ENCODE measurements around the gene SBK3.

- TF ChIP-seq, protein P1, sequence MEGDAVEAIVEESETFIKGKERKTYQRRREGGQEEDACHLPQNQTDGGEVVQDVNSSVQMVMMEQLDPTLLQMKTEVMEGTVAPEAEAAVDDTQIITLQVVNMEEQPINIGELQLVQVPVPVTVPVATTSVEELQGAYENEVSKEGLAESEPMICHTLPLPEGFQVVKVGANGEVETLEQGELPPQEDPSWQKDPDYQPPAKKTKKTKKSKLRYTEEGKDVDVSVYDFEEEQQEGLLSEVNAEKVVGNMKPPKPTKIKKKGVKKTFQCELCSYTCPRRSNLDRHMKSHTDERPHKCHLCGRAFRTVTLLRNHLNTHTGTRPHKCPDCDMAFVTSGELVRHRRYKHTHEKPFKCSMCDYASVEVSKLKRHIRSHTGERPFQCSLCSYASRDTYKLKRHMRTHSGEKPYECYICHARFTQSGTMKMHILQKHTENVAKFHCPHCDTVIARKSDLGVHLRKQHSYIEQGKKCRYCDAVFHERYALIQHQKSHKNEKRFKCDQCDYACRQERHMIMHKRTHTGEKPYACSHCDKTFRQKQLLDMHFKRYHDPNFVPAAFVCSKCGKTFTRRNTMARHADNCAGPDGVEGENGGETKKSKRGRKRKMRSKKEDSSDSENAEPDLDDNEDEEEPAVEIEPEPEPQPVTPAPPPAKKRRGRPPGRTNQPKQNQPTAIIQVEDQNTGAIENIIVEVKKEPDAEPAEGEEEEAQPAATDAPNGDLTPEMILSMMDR (IDR thresholded peaks at IDR 0.05), result no peak
- no peak for TF ChIP-seq POLR2A (IDR thresholded peaks at IDR 0.05)
Observed at GRCh38 chr19:55580628-55581144, 35.3 kb upstream of the SBK3 start, which contains the start of gene ZNF579.

Data from testis (tissue), 2 donors.